IPS DF 6.9 (cell line): ENCODE results near the gene RAB39B.
A peak's percentile ranks its signal among the peaks of the same experiment; 100 is the strongest.
"Not testable (repeated sequence)": the region's sequence is repeated elsewhere in the genome, so short reads cannot be mapped to it uniquely, and the experiment has no call there.

ENCODE experiments used
- DNase-seq: peaks from one replicate; pipeline ENCODE4 v3.0.0-alpha.2; 2013; ENCODE audit warnings: low read depth, low spot score
- H3K27ac ChIP-seq: one replicate; pipeline ENCODE4 v1.5.1; 2013; ENCODE audit warnings: low read length, control low read depth
- H3K27me3 ChIP-seq: 2 replicates; pipeline ENCODE4 v1.6.1; 2013; ENCODE audit warnings: mild to moderate bottlenecking, low read length; ENCODE audit not compliant: control insufficient read depth, insufficient read depth
- H3K36me3 ChIP-seq: 2 replicates; pipeline ENCODE4 v1.6.1; 2013; ENCODE audit warnings: low read length; ENCODE audit not compliant: control insufficient read depth, insufficient read depth
- H3K4me1 ChIP-seq: 2 replicates; pipeline ENCODE4 v1.6.1; 2013; ENCODE audit warnings: low read length; ENCODE audit not compliant: control insufficient read depth, insufficient read depth
- H3K4me3 ChIP-seq: 2 replicates; pipeline ENCODE4 v1.5.1; 2013; ENCODE audit warnings: mild to moderate bottlenecking, low read length
- H3K9me3 ChIP-seq: 2 replicates; pipeline ENCODE4 v1.6.1; 2013; ENCODE audit warnings: low read length, inconsistent platforms; ENCODE audit not compliant: control insufficient read depth, insufficient read depth
- WGBS: extraction: QIAGEN DNeasy Blood & Tissue Kit; methylation state at CpG from one replicate; pipeline ENCODE4 v1.1.7; 2013; ENCODE audit warnings: mixed read lengths, missing lambda C conversion rate; ENCODE audit not compliant: insufficient read length, insufficient coverage; 5-methylcytosine and 5-hydroxymethylcytosine counted together

RAB39B gene

DNA sequence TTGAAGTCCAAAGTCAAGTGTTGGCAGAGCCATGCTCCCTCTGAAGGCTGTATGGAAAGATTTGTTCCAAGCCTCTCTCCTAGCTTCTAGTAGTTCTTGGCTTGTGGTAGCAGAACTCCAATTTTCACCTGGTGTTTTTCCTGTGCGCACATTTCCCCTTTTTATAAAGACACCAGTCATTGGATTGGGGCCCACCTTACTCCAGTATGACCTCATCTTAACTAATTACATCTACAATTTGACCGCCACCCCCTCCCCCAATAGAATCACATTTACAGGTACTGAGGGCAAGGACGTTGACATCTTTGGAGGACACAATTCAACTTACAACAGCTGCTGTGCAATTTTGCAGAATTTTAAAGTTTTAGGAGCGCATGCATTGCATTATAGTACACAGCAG, 16.8 kb downstream of the RAB39B start:
- Histone ChIP-seq H3K9me3 (no peaks in the 10 kb centered on the region), H3K27ac (no peak overlapping the region), H3K4me3 (no peak overlapping the region), H3K4me1 (no peaks in the 10 kb centered on the region), H3K36me3 (no peaks in the 10 kb centered on the region), H3K27me3 (no peaks in the 10 kb centered on the region)
- WGBS, result no CpG with 5 or more reads among the region's 4 CpGs
- no peak for DNase-seq

DNA sequence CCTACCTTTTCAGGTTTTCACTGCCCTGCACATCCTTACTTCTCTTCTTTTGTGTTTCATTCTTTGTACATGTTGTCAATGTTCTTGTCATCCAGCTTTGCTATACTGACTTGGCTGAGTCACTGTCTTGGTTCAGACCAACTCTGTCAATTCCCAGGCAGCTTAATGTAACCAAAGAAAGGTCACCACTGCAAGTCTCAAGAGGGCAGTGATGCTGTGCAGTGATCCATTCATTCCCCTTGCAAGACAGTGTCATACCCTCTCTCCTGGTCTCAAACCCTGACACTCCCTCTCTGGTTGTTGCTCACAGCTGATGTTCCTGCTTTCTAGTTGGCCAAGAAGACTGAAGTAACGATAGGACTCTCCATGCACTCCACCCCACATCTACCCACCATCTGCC, 17.5 kb downstream of the RAB39B start:
- H3K4me3 ChIP-seq, result no peak overlapping the region
- H3K27ac ChIP-seq, result no peak overlapping the region
- H3K27me3 ChIP-seq, result no peaks in the 10 kb centered on the region
- H3K9me3 ChIP-seq, result no peaks in the 10 kb centered on the region
- no peak for DNase-seq
- no CpG with 5 or more reads among the region's 1 CpG for WGBS
- H3K4me1 ChIP-seq, result no peaks in the 10 kb centered on the region
- no peaks in the 10 kb centered on the region for H3K36me3 ChIP-seq

DNA sequence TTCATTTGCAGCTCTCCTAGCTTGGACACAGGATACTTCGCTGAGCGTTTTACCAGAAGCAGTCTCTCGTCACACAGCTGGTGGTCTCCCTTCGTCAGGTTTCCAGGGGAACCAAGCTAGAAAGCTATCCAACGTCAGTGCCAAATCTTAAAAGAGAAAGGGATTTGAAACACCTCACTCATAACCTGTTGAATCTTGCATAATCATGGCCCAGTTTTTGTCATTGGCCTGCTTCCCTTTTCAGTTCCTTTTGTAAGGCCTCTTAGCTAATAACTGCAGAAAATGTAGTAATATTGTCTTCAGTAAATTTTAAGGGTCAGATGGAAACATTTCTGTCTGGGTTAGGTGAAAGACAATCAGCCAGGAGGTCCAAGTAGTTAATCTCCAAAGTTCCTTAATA, 22.0 kb downstream of the RAB39B start:
- no peak overlapping the region for H3K4me3 ChIP-seq
- no peak overlapping the region for H3K27ac ChIP-seq
- no peaks in the 10 kb centered on the region for H3K27me3 ChIP-seq
- no peaks in the 10 kb centered on the region for H3K4me1 ChIP-seq
- H3K9me3 ChIP-seq, result no peaks in the 10 kb centered on the region
- no peak for DNase-seq
- H3K36me3 ChIP-seq, result peaks cover 3% of the 10 kb centered on the region; the same call in 1 of the 2 replicates
- WGBS, result no CpG with 5 or more reads among the region's 5 CpGs

DNA sequence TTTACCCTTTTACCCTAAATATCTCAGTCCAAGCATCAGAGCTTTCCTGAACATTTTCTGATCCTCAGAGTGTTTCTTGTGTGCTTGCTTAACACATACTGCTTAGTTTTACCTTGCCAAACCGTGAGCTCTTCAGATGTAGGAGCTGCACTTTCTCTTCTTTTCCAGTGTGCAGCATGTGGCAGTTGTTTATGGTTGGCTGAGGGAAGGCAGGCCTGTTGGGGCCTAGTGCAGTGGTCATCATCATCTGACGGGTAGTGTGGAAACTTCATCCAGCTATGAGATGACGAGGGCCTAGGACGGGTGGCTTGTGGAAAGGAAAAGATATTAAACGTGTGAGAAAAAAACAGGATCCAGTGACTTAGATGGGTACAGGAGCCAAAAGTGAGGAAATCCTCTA, 26.6 kb downstream of the RAB39B start:
- no CpG with 5 or more reads among the region's 5 CpGs for WGBS
- Histone ChIP-seq H3K4me3 (no peak overlapping the region), H3K36me3 (peaks cover 3% of the 10 kb centered on the region; the same call in 1 of the 2 replicates), H3K27ac (no peak overlapping the region), H3K4me1 (no peaks in the 10 kb centered on the region), H3K9me3 (no peaks in the 10 kb centered on the region), H3K27me3 (no peaks in the 10 kb centered on the region)
- no peak for DNase-seq

DNA sequence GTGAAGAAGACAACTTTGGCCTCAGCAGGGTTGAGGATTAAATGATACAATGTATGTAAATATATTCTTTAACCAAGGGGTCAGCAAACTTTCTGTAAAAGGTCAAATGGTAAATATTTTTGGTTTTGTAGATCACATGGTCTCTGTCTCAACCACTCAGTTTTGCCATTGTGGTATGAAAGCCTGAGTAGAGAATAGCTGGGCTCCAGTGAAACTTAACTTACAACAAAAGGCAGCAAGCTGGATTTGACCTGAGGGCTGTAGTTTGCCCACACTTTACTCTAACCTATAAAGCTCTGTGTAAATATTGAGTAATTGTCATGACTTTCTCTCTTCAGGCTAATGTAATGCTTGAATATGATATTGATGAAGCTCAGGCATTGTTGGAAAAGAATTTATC, 28.4 kb downstream of the RAB39B start:
- no peak overlapping the region for H3K27ac ChIP-seq
- peaks cover 3% of the 10 kb centered on the region; the same call in 1 of the 2 replicates for H3K36me3 ChIP-seq

DNA sequence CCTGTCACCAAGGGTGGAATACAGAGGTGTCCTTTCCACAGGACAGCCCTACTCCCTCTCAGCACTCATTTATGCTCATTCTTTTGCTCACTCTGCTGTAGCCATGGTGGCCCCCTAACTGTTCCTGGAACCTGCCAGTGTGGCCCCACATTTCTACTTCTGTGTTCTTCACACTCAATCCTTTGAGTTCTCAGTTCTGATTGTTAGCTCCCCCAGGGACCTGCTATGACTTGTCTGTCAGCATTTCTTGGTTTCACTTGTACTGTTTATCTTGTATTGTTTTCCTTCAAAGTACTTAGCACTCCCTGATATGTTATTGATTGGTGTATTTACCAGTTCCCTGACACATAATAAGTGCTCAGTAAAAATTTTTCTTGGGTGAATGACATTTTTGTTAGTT, 33.1 kb downstream of the RAB39B start:
- DNase-seq, result no peak
- Histone ChIP-seq H3K27ac (no peak overlapping the region), H3K36me3 (no peaks in the 10 kb centered on the region), H3K4me1 (no peaks in the 10 kb centered on the region), H3K27me3 (no peaks in the 10 kb centered on the region), H3K9me3 (no peaks in the 10 kb centered on the region), H3K4me3 (no peak overlapping the region)

More for the DNA sequence above, 28.4 kb downstream of the RAB39B start:
- Histone ChIP-seq H3K9me3 (no peaks in the 10 kb centered on the region), H3K4me3 (no peak overlapping the region), H3K4me1 (no peaks in the 10 kb centered on the region), H3K27me3 (no peaks in the 10 kb centered on the region)
- DNase-seq, result no peak

DNA sequence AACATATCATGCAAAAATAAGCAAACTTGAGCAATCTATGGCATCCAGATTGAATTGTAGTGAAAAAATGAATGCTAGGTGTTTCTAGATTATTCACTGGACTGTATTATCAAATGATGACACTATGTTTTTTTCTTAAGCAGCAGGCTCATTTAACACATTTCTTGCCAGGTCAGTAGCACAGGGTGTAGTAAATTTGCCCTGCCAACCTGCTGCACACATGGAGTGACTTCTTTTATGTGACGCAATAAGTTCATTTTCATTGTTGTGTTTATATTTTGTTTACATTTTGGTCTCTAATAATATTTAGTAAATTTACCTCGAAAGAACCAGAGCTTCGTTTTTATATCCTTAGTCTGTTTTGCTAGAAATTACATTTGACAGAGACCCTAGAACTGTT, 38.5 kb downstream of the RAB39B start:
- H3K36me3 ChIP-seq, result no peaks in the 10 kb centered on the region
- no peaks in the 10 kb centered on the region for H3K4me1 ChIP-seq
- no peak overlapping the region for H3K27ac ChIP-seq
- H3K27me3 ChIP-seq, result no peaks in the 10 kb centered on the region
- WGBS, result no CpG with 5 or more reads among the region's 3 CpGs
- DNase-seq, result no peak
- no peak overlapping the region for H3K4me3 ChIP-seq
- H3K9me3 ChIP-seq, result no peaks in the 10 kb centered on the region

DNA sequence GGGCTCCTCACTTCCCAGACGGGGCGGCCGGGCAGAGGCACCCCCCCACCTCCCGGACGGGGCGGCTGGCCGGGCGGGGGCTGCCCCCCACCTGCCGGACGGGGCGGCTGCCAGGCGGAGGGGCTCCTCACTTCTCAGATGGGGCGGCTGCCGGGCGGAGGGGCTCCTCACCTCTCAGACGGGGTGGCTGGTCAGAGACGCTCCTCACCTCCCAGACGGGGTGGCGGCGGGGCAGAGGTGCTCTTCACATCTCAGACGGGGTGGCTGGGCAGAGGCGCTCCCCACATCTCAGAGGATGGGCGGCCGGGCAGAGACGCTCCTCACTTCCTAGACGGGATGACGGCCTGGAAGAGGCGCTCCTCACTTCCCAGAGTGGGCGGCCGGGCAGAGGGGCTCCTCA, 40.5 kb downstream of the RAB39B start:
- H3K36me3 ChIP-seq, H3K27ac ChIP-seq, H3K9me3 ChIP-seq, H3K27me3 ChIP-seq, H3K4me1 ChIP-seq, DNase-seq, H3K4me3 ChIP-seq: not testable (repeated sequence)
- WGBS, result no CpG with 5 or more reads among the region's 30 CpGs

DNA sequence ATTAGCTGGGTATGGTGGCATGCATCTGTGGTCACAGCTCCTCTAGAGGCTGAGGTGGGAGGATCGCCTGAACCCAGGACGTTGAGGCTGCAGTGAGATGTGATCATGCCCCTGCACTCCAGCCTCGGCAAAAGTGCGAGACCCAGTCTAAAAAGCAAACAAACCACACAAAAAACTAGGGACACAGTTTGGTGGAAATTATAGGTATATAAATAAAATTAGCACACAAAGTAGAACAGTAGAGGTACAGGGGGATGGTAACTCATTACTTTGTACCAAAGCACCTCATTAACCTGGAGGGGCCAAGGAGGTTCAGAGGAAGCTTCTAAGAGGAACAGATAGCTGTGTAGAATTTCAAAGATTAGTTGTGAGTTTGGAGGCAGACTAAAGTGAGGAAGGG, 42.9 kb downstream of the RAB39B start:
- no peak for DNase-seq
- H3K36me3 ChIP-seq, result no peaks in the 10 kb centered on the region
- H3K27ac ChIP-seq, result no peak overlapping the region
- no peak overlapping the region for H3K4me3 ChIP-seq
- H3K4me1 ChIP-seq, result no peaks in the 10 kb centered on the region
- no peaks in the 10 kb centered on the region for H3K9me3 ChIP-seq
- no peaks in the 10 kb centered on the region for H3K27me3 ChIP-seq
- no CpG with 5 or more reads among the region's 4 CpGs for WGBS

DNA sequence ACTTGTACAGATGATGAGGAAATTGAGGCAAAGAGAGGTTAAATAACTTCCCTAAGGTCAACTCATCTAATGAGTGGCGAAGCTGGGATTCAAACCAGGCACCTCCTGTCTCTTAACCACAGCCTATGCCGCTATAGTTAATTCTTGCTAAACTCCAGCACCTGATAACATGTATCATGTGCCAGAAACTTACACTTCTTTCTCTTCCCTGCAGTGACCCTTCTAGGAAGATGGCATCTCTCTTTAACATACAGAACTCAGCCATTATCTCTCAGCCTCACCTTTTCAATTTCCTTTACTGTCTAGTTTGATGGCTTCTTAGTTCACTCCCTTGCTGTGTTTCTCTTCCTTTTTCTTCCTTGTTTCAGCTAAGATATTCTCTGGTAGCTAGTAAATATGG, 45.5 kb downstream of the RAB39B start:
- Histone ChIP-seq H3K27me3 (no peaks in the 10 kb centered on the region), H3K4me1 (no peaks in the 10 kb centered on the region), H3K27ac (no peak overlapping the region), H3K4me3 (no peak overlapping the region), H3K36me3 (no peaks in the 10 kb centered on the region), H3K9me3 (no peaks in the 10 kb centered on the region)
- no peak for DNase-seq
- no CpG with 5 or more reads among the region's 2 CpGs for WGBS

DNA sequence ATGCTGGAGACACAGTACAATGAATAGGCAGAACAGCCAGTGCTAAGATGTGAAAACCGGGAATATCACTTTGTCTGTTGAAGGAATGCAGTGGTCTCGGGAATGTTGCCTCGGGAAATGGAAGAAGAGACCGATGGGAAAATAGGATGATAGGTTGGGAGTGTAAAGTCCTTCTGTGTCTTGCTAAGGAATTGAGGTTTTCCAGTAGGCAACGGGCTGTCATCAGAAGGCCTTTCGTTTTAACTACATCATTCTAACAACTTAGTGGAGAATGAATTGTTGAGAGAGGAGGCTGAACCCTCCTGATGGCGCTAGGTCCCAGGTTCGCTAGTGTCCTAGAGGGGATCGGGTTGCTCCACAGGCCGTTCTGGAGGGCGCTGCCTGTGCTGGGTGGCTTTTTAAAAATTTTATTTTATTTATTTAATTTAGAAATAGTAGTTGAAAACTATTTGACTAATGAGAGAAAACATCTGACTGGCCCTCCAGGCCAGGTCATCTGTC, 47.3 kb downstream of the RAB39B start:
- Histone ChIP-seq H3K27ac (no peak overlapping the region), H3K4me3 (peak overlapping the region; percentile 86; the same call in 1 of the 2 replicates), H3K27me3 (no peaks in the 10 kb centered on the region), H3K4me1 (no peaks in the 10 kb centered on the region), H3K36me3 (no peaks in the 10 kb centered on the region), H3K9me3 (no peaks in the 10 kb centered on the region)
- WGBS, result no CpG with 5 or more reads among the region's 11 CpGs
- no peak for DNase-seq
